Measurements from ENCODE around the gene ZNF497. TPM values are rescaled to one million over a fixed set of nuclear protein-coding genes. Genes with fewer than 3 reads are reported as not detected.
A peak's percentile ranks its signal among the peaks of the same experiment; 100 is the strongest.

ZNF497 gene
- total and polyA plus RNA-seq, 2 donors = 0.73 to 2.1 TPM

GRCh38 chr19:58398087-58398486, 35.5 kb upstream of the ZNF497 start:
- 86% methylated on average over 4 of the region's 4 CpGs for WGBS
- no peak for DNase-seq (ENCODE audit: extremely low spot score)
- no peak overlapping the region for H3K27ac ChIP-seq (ENCODE audit: low read depth)
- H3K4me3 ChIP-seq (ENCODE audit: low read depth, low read length) = no peak overlapping the region
- no peaks in the 10 kb centered on the region for H3K4me1 ChIP-seq (ENCODE audit: insufficient read depth)
- peaks cover 6% of the 10 kb centered on the region for H3K36me3 ChIP-seq (ENCODE audit: insufficient read depth)

- Histone ChIP-seq H3K36me3 (ENCODE audit: insufficient read depth) (peaks cover 6% of the 10 kb centered on the region), H3K4me1 (ENCODE audit: insufficient read depth) (no peaks in the 10 kb centered on the region), H3K27ac (ENCODE audit: low read depth) (no peak overlapping the region), H3K4me3 (ENCODE audit: low read depth, low read length) (no peak overlapping the region)
- DNase-seq (ENCODE audit: extremely low spot score) = no peak
- 62% methylated on average over 7 of the region's 7 CpGs for WGBS
These were observed 35.0 kb upstream of the ZNF497 start for GRCh38 chr19:58397533-58398037.

- DNase-seq (ENCODE audit: extremely low spot score) = no peak
- peaks cover 6% of the 10 kb centered on the region for H3K36me3 ChIP-seq (ENCODE audit: insufficient read depth)
- WGBS = 24% methylated on average over 58 of the region's 58 CpGs
- no peak overlapping the region for H3K4me3 ChIP-seq (ENCODE audit: low read depth, low read length)
- no peak overlapping the region for H3K27ac ChIP-seq (ENCODE audit: low read depth)
- H3K4me1 ChIP-seq (ENCODE audit: insufficient read depth) = no peaks in the 10 kb centered on the region
These were observed 34.4 kb upstream of the ZNF497 start for GRCh38 chr19:58396691-58397532.

GRCh38 chr19:58395979-58396627, 33.6 kb upstream of the ZNF497 start:
- H3K4me3 ChIP-seq (ENCODE audit: low read depth, low read length) = no peak overlapping the region
- WGBS = 3% methylated on average over 75 of the region's 75 CpGs
- no peak for DNase-seq (ENCODE audit: extremely low spot score)
- peaks cover 6% of the 10 kb centered on the region for H3K36me3 ChIP-seq (ENCODE audit: insufficient read depth)
- no peak overlapping the region for H3K27ac ChIP-seq (ENCODE audit: low read depth)
- H3K4me1 ChIP-seq (ENCODE audit: insufficient read depth) = no peaks in the 10 kb centered on the region

GRCh38 chr19:58395220-58395978, 32.8 kb upstream of the ZNF497 start, which contains the start of gene RNF225:
TSS of gene RNF225 (plus strand) at chr19:58395656. CDS start at chr19:58396090, 434 bp downstream.
- H3K27ac ChIP-seq (ENCODE audit: low read depth) = no peak within 1 kb of the TSS
- 28% methylated on average over 21 of the region's 21 CpGs for WGBS
- H3K36me3 ChIP-seq (ENCODE audit: insufficient read depth) = peaks cover 6% of the 10 kb centered on the region
- H3K4me1 ChIP-seq (ENCODE audit: insufficient read depth) = no peaks in the 10 kb centered on the region
- no peak within 1 kb of the TSS for H3K4me3 ChIP-seq (ENCODE audit: low read depth, low read length)
- no peak for DNase-seq (ENCODE audit: extremely low spot score)

GRCh38 chr19:58394821-58395219, 32.3 kb upstream of the ZNF497 start:
- H3K4me1 ChIP-seq (ENCODE audit: insufficient read depth) = no peaks in the 10 kb centered on the region
- no peak overlapping the region for H3K27ac ChIP-seq (ENCODE audit: low read depth)
- H3K4me3 ChIP-seq (ENCODE audit: low read depth, low read length) = no peak overlapping the region
- DNase-seq (ENCODE audit: extremely low spot score) = no peak
- 65% methylated on average over 3 of the region's 3 CpGs for WGBS
- peaks cover 6% of the 10 kb centered on the region for H3K36me3 ChIP-seq (ENCODE audit: insufficient read depth)

GRCh38 chr19:58393725-58394033, 31.1 kb upstream of the ZNF497 start:
- Histone ChIP-seq H3K27ac (ENCODE audit: low read depth) (no peak overlapping the region), H3K36me3 (ENCODE audit: insufficient read depth) (peaks cover 6% of the 10 kb centered on the region), H3K4me1 (ENCODE audit: insufficient read depth) (no peaks in the 10 kb centered on the region), H3K4me3 (ENCODE audit: low read depth, low read length) (no peak overlapping the region)
- 91% methylated on average over 4 of the region's 4 CpGs for WGBS
- no peak for DNase-seq (ENCODE audit: extremely low spot score)

- H3K36me3 ChIP-seq (ENCODE audit: insufficient read depth) = peaks cover 6% of the 10 kb centered on the region
- H3K4me1 ChIP-seq (ENCODE audit: insufficient read depth) = no peaks in the 10 kb centered on the region
- no peak overlapping the region for H3K4me3 ChIP-seq (ENCODE audit: low read depth, low read length)
- WGBS = 91% methylated on average over 26 of the region's 26 CpGs
- no peak overlapping the region for H3K27ac ChIP-seq (ENCODE audit: low read depth)
- DNase-seq (ENCODE audit: extremely low spot score) = no peak
These were observed 30.6 kb upstream of the ZNF497 start for GRCh38 chr19:58392945-58393724.

- WGBS = 84% methylated on average over 3 of the region's 3 CpGs
- Histone ChIP-seq H3K36me3 (ENCODE audit: insufficient read depth) (no peaks in the 10 kb centered on the region), H3K4me3 (ENCODE audit: low read depth, low read length) (peak overlapping the region; percentile 78), H3K4me1 (ENCODE audit: insufficient read depth) (peaks cover 2% of the 10 kb centered on the region), H3K27ac (ENCODE audit: low read depth) (no peak overlapping the region)
- DNase-seq (ENCODE audit: extremely low spot score) = no peak
These were observed 25.6 kb upstream of the ZNF497 start for GRCh38 chr19:58388175-58388526.

- Histone ChIP-seq H3K4me3 (ENCODE audit: low read depth, low read length) (peak overlapping the region; percentile 78), H3K36me3 (ENCODE audit: insufficient read depth) (no peaks in the 10 kb centered on the region), H3K4me1 (ENCODE audit: insufficient read depth) (peaks cover 2% of the 10 kb centered on the region), H3K27ac (ENCODE audit: low read depth) (no peak overlapping the region)
- DNase-seq (ENCODE audit: extremely low spot score) = no peak
- 7% methylated on average over 39 of the region's 39 CpGs for WGBS
These were observed 25.0 kb upstream of the ZNF497 start for GRCh38 chr19:58387338-58388174.

- Histone ChIP-seq H3K27ac (ENCODE audit: low read depth) (peak within 1 kb of the TSS; percentile 99), H3K4me1 (ENCODE audit: insufficient read depth) (peaks cover 2% of the 10 kb centered on the region), H3K36me3 (ENCODE audit: insufficient read depth) (no peaks in the 10 kb centered on the region), H3K4me3 (ENCODE audit: low read depth, low read length) (peak within 1 kb of the TSS; percentile 78)
- WGBS = under 1% methylated on average over 64 of the region's 64 CpGs
- DNase-seq (ENCODE audit: extremely low spot score) = peak; percentile 97
These were observed 24.2 kb upstream of the ZNF497 start, which contains the start of gene RPS5 for GRCh38 chr19:58386576-58387337. TSS of gene RPS5 (plus strand) at chr19:58387269. CDS start at chr19:58388138, 869 bp downstream.
